ENCODE measurements around the gene LONRF3. TPM values are rescaled to one million over a fixed set of nuclear protein-coding genes. Genes with fewer than 3 reads are reported as not detected.

Gene LONRF3
- total and polyA plus RNA-seq, 5 donors: 2.1 to 8.2 (median 5.5) TPM

GRCh38 chrX:118968031-118968430, 6.4 kb upstream of the LONRF3 start:
- H3K4me3 ChIP-seq (ENCODE audit: low read length): no peak overlapping the region
- no peaks in the 10 kb centered on the region for H3K27me3 ChIP-seq (ENCODE audit: control insufficient read depth, insufficient read depth)
- 67% methylated on average over 8 of the region's 8 CpGs for WGBS
- intact Hi-C loops (cut with DNase I): no loop called here
- H3K27ac ChIP-seq (ENCODE audit: low read length): no peak overlapping the region
- DNase-seq (no peak), ATAC-seq (no peak)
- no peaks in the 10 kb centered on the region for H3K9me3 ChIP-seq (ENCODE audit: control insufficient read depth, low read length)
- no peaks in the 10 kb centered on the region for H3K4me1 ChIP-seq (ENCODE audit: control insufficient read depth, insufficient read depth, low read length)

- intact Hi-C loops (cut with DNase I): no loop called here
- DNase-seq (no peak), ATAC-seq (no peak)
- Histone ChIP-seq H3K9me3 (ENCODE audit: control insufficient read depth, low read length) (no peaks in the 10 kb centered on the region), H3K27ac (ENCODE audit: low read length) (no peak overlapping the region), H3K27me3 (ENCODE audit: control insufficient read depth, insufficient read depth) (no peaks in the 10 kb centered on the region), H3K4me3 (ENCODE audit: low read length) (no peak overlapping the region), H3K4me1 (ENCODE audit: control insufficient read depth, insufficient read depth, low read length) (no peaks in the 10 kb centered on the region)
- 50% methylated on average over 3 of the region's 3 CpGs for WGBS
Observed at GRCh38 chrX:118971552-118971951, 2.9 kb upstream of the LONRF3 start.

- H3K4me1 ChIP-seq (ENCODE audit: control insufficient read depth, insufficient read depth, low read length): no peaks in the 10 kb centered on the region
- H3K9me3 ChIP-seq (ENCODE audit: control insufficient read depth, low read length): no peaks in the 10 kb centered on the region
- no peak overlapping the region for H3K27ac ChIP-seq (ENCODE audit: low read length)
- ATAC-seq (peak in 1 of 2 donors; percentile 20), DNase-seq (peak; percentile 34 to 61 (median 52))
- intact Hi-C loops (cut with DNase I): no loop called here
- peak overlapping the region; percentile 68 for H3K4me3 ChIP-seq (ENCODE audit: low read length)
- 6% methylated on average over 42 of the region's 43 CpGs for WGBS
- H3K27me3 ChIP-seq (ENCODE audit: control insufficient read depth, insufficient read depth): no peaks in the 10 kb centered on the region
Observed at GRCh38 chrX:118973389-118974087, 880 bp upstream of the LONRF3 start.

GRCh38 chrX:118974908-118975671, 672 bp downstream of the LONRF3 start:
- H3K27me3 ChIP-seq (ENCODE audit: control insufficient read depth, insufficient read depth): no peaks in the 10 kb centered on the region
- no peaks in the 10 kb centered on the region for H3K9me3 ChIP-seq (ENCODE audit: control insufficient read depth, low read length)
- 1% methylated on average over 82 of the region's 82 CpGs for WGBS
- intact Hi-C loops (cut with DNase I): no loop called here
- DNase-seq: peak; percentile 32 to 73 (median 70)
- peak overlapping the region; percentile 53 for H3K27ac ChIP-seq (ENCODE audit: low read length)
- peak; percentile 25 to 31 for ATAC-seq
- H3K4me3 ChIP-seq (ENCODE audit: low read length): peak overlapping the region; percentile 68
- no peaks in the 10 kb centered on the region for H3K4me1 ChIP-seq (ENCODE audit: control insufficient read depth, insufficient read depth, low read length)

GRCh38 chrX:118975831-118976598, 1.6 kb downstream of the LONRF3 start:
- Histone ChIP-seq H3K4me1 (ENCODE audit: control insufficient read depth, insufficient read depth, low read length) (no peaks in the 10 kb centered on the region), H3K9me3 (ENCODE audit: control insufficient read depth, low read length) (no peaks in the 10 kb centered on the region), H3K27me3 (ENCODE audit: control insufficient read depth, insufficient read depth) (no peaks in the 10 kb centered on the region), H3K4me3 (ENCODE audit: low read length) (peak overlapping the region; percentile 68), H3K27ac (ENCODE audit: low read length) (peak overlapping the region; percentile 63)
- WGBS: under 1% methylated on average over 62 of the region's 64 CpGs
- intact Hi-C loops (cut with DNase I): no loop called here
- peak; percentile 83 to 91 (median 90) for DNase-seq
- ATAC-seq: peak; percentile 80 to 84

- H3K9me3 ChIP-seq (ENCODE audit: control insufficient read depth, low read length): no peaks in the 10 kb centered on the region
- ATAC-seq (peak; percentile 48 to 54), DNase-seq (peak; percentile 54 to 79 (median 68))
- peak overlapping the region; percentile 55 for H3K27ac ChIP-seq (ENCODE audit: low read length)
- H3K27me3 ChIP-seq (ENCODE audit: control insufficient read depth, insufficient read depth): no peaks in the 10 kb centered on the region
- intact Hi-C loops (cut with DNase I): no loop called here
- no peaks in the 10 kb centered on the region for H3K4me1 ChIP-seq (ENCODE audit: control insufficient read depth, insufficient read depth, low read length)
- WGBS: 10% methylated on average over 17 of the region's 17 CpGs
- H3K4me3 ChIP-seq (ENCODE audit: low read length): peak overlapping the region; percentile 68
Observed at GRCh38 chrX:118976599-118977340, 2.4 kb downstream of the LONRF3 start.

GRCh38 chrX:118977424-118977823, 3.0 kb downstream of the LONRF3 start:
- 84% methylated on average over 3 of the region's 3 CpGs for WGBS
- Histone ChIP-seq H3K27ac (ENCODE audit: low read length) (no peak overlapping the region), H3K9me3 (ENCODE audit: control insufficient read depth, low read length) (no peaks in the 10 kb centered on the region), H3K4me1 (ENCODE audit: control insufficient read depth, insufficient read depth, low read length) (no peaks in the 10 kb centered on the region), H3K4me3 (ENCODE audit: low read length) (no peak overlapping the region), H3K27me3 (ENCODE audit: control insufficient read depth, insufficient read depth) (no peaks in the 10 kb centered on the region)
- intact Hi-C loops (cut with DNase I): no loop called here
- DNase-seq (no peak), ATAC-seq (no peak)

- DNase-seq (no peak), ATAC-seq (no peak)
- H3K27me3 ChIP-seq (ENCODE audit: control insufficient read depth, insufficient read depth): no peaks in the 10 kb centered on the region
- no peak overlapping the region for H3K27ac ChIP-seq (ENCODE audit: low read length)
- intact Hi-C loops (cut with DNase I): no loop called here
- no peaks in the 10 kb centered on the region for H3K4me1 ChIP-seq (ENCODE audit: control insufficient read depth, insufficient read depth, low read length)
- H3K4me3 ChIP-seq (ENCODE audit: low read length): no peak overlapping the region
- no peaks in the 10 kb centered on the region for H3K9me3 ChIP-seq (ENCODE audit: control insufficient read depth, low read length)
Observed at GRCh38 chrX:118978451-118978850, 4.0 kb downstream of the LONRF3 start.

GRCh38 chrX:118980761-118981160, 6.3 kb downstream of the LONRF3 start:
- 85% methylated on average over 1 of the region's 1 CpG for WGBS
- no peaks in the 10 kb centered on the region for H3K4me1 ChIP-seq (ENCODE audit: control insufficient read depth, insufficient read depth, low read length)
- no peak overlapping the region for H3K27ac ChIP-seq (ENCODE audit: low read length)
- no peak for DNase-seq
- no peak overlapping the region for H3K4me3 ChIP-seq (ENCODE audit: low read length)
- no peak for ATAC-seq
- H3K27me3 ChIP-seq (ENCODE audit: control insufficient read depth, insufficient read depth): no peaks in the 10 kb centered on the region
- H3K9me3 ChIP-seq (ENCODE audit: control insufficient read depth, low read length): no peaks in the 10 kb centered on the region
- intact Hi-C loops (cut with DNase I): no loop called here

GRCh38 chrX:118983513-118983912, 9.1 kb downstream of the LONRF3 start:
- intact Hi-C loops (cut with DNase I): no loop called here
- DNase-seq (no peak), ATAC-seq (no peak)
- Histone ChIP-seq H3K9me3 (ENCODE audit: control insufficient read depth, low read length) (no peaks in the 10 kb centered on the region), H3K4me1 (ENCODE audit: control insufficient read depth, insufficient read depth, low read length) (no peaks in the 10 kb centered on the region), H3K27ac (ENCODE audit: low read length) (no peak overlapping the region), H3K4me3 (ENCODE audit: low read length) (no peak overlapping the region), H3K27me3 (ENCODE audit: control insufficient read depth, insufficient read depth) (no peaks in the 10 kb centered on the region)
- WGBS: 76% methylated on average over 6 of the region's 6 CpGs
